Measurements from ENCODE around the gene RBBP8NL.

Gene RBBP8NL

GRCh38 chr20:62361799-62362589 lies 65.3 kb downstream of the RBBP8NL start:
- H3K27me3 ChIP-seq = peaks cover 12 to 32% (median 25%) of the 10 kb centered on the region in 11 experiments
- H3K4me3 ChIP-seq = no peak overlapping the region
- H3K36me3 ChIP-seq = no peaks in the 10 kb centered on the region; a peak in 1 of 22 replicates
- H4K20me1 ChIP-seq = peaks cover 5 to 83% (median 51%) of the 10 kb centered on the region in 11 experiments; a peak in 20 of 22 replicates
- H3K4me2 ChIP-seq = peak overlapping the region in 5 of 11 experiments; percentile 11 to 99 (median 99); a peak in 4 of 22 replicates
- peaks cover 44 to 85% (median 73%) of the 10 kb centered on the region in 10 experiments for H3K4me1 ChIP-seq
- no peaks in the 10 kb centered on the region for H3K9me3 ChIP-seq (replicated peaks in 1 of 11)
- 0 out of 22 replicates have a peak overlapping the region, but pooled peaks of 1 of the 11 experiments have one; percentile 14 for H3K9ac ChIP-seq
- TF ChIP-seq Cebpa-rat (IDR thresholded peaks at IDR 0.05) = no peak
- H3K27ac ChIP-seq = no peak overlapping the region; a peak in 1 of 22 replicates

- Histone ChIP-seq H3K4me3 (no peak overlapping the region), H3K27ac (no peak overlapping the region; a peak in 1 of 22 replicates), H3K4me2 (0 out of 22 replicates have a peak overlapping the region, but pooled peaks of 1 of the 11 experiments have one; percentile 1), H3K4me1 (peaks cover 46 to 86% (median 74%) of the 10 kb centered on the region in 10 experiments), H3K36me3 (no peaks in the 10 kb centered on the region; a peak in 1 of 22 replicates), H4K20me1 (peaks cover 4 to 87% (median 59%) of the 10 kb centered on the region in 11 experiments; a peak in 20 of 22 replicates), H3K27me3 (peaks cover 3 to 24% (median 16%) of the 10 kb centered on the region in 11 experiments), H3K9ac (peak overlapping the region in 1 of 11 experiments; percentile 32; a peak in 1 of 22 replicates), H3K9me3 (replicated peaks in 1 of 11) (no peaks in the 10 kb centered on the region)
- TF ChIP-seq Cebpa-rat (IDR thresholded peaks at IDR 0.05) = no peak
Observed at GRCh38 chr20:62360854-62361798, 66.2 kb downstream of the RBBP8NL start.
